ENCODE results near the gene ZNF566. TPM values are rescaled to one million over a fixed set of nuclear protein-coding genes. Genes with fewer than 3 reads are reported as not detected.

The ZNF566 gene
- total and polyA plus RNA-seq, 4 donors, result 2.3 to 21.9 (median 8.4) TPM

- H3K9me3 ChIP-seq (ENCODE audit: control insufficient read depth in 4 of 4, insufficient read depth in 3 of 4, low read length in 3 of 4), result peaks cover 0 to 16% (median 12%) of the 10 kb centered on the region in 4 donors
- H3K9ac ChIP-seq (ENCODE audit: insufficient read depth in 1 of 2, low read length in 2 of 2), result peak overlapping the region; percentile 85 to 92
- 0% methylated on average over 13 of the region's 13 CpGs for WGBS, 2 donors
- DNase-seq (no peak), ATAC-seq (ENCODE audit: insufficient read depth, low FRiP score) (no peak)
- peak overlapping the region; percentile 93 to 95 for H3K27ac ChIP-seq (ENCODE audit: low read depth in 1 of 2, low read length in 1 of 2)
- peak overlapping the region; percentile 71 for H3K4me3 ChIP-seq
- peaks cover 0 to 15% (median 4%) of the 10 kb centered on the region in 5 donors for H3K4me1 ChIP-seq (ENCODE audit: control insufficient read depth in 5 of 5, insufficient read depth in 5 of 5, low read length in 5 of 5)
- peaks cover 5 to 32% (median 18%) of the 10 kb centered on the region in 4 donors for H3K36me3 ChIP-seq (ENCODE audit: control insufficient read depth in 4 of 4, insufficient read depth in 4 of 4, low read length in 4 of 4)
- TF ChIP-seq CTCF (IDR thresholded peaks at IDR 0.05; ENCODE audit: control extremely low read depth, extremely low read depth), result no peak
- no peaks in the 10 kb centered on the region for H3K27me3 ChIP-seq (ENCODE audit: control insufficient read depth in 3 of 3, insufficient read depth in 3 of 3, low read length in 2 of 3)
Measured at GRCh38 chr19:36527873-36528193, 38.5 kb upstream of the ZNF566 start.

- peaks cover 0 to 19% (median 13%) of the 10 kb centered on the region in 4 donors for H3K9me3 ChIP-seq (ENCODE audit: control insufficient read depth in 4 of 4, insufficient read depth in 3 of 4, low read length in 3 of 4)
Measured at GRCh38 chr19:36527341-36527740, 38.0 kb upstream of the ZNF566 start.

GRCh38 chr19:36526581-36526980 is 37.2 kb upstream of the ZNF566 start:
- no peak for TF ChIP-seq CTCF (IDR thresholded peaks at IDR 0.05; ENCODE audit: control extremely low read depth, extremely low read depth)
- Histone ChIP-seq H3K9me3 (ENCODE audit: control insufficient read depth in 4 of 4, insufficient read depth in 3 of 4, low read length in 3 of 4) (peaks cover 0 to 19% (median 15%) of the 10 kb centered on the region in 4 donors), H3K36me3 (ENCODE audit: control insufficient read depth in 4 of 4, insufficient read depth in 4 of 4, low read length in 4 of 4) (peaks cover 7 to 36% (median 25%) of the 10 kb centered on the region in 4 donors), H3K9ac (ENCODE audit: insufficient read depth in 1 of 2, low read length in 2 of 2) (peak overlapping the region in 1 of 2 donors; percentile 17), H3K27me3 (ENCODE audit: control insufficient read depth in 3 of 3, insufficient read depth in 3 of 3, low read length in 2 of 3) (no peaks in the 10 kb centered on the region), H3K27ac (ENCODE audit: low read depth in 1 of 2, low read length in 1 of 2) (no peak overlapping the region), H3K4me1 (ENCODE audit: control insufficient read depth in 5 of 5, insufficient read depth in 5 of 5, low read length in 5 of 5) (peaks cover 0 to 15% (median 4%) of the 10 kb centered on the region in 5 donors), H3K4me3 (no peak overlapping the region)
- WGBS, 2 donors, result 89 to 91% methylated on average over 5 of the region's 5 CpGs
- ATAC-seq (ENCODE audit: insufficient read depth, low FRiP score) (no peak), DNase-seq (no peak)

More at GRCh38 chr19:36527341-36527740, 38.0 kb upstream of the ZNF566 start:
- no peak for TF ChIP-seq CTCF (IDR thresholded peaks at IDR 0.05; ENCODE audit: control extremely low read depth, extremely low read depth)
- H3K4me3 ChIP-seq, result no peak overlapping the region
- 20 to 29% methylated on average over 5 of the region's 5 CpGs for WGBS, 2 donors
- peak overlapping the region; percentile 85 to 92 for H3K9ac ChIP-seq (ENCODE audit: insufficient read depth in 1 of 2, low read length in 2 of 2)
- peak in 2 of 3 donors; percentile 29 to 49 for DNase-seq
- peaks cover 5 to 33% (median 20%) of the 10 kb centered on the region in 4 donors for H3K36me3 ChIP-seq (ENCODE audit: control insufficient read depth in 4 of 4, insufficient read depth in 4 of 4, low read length in 4 of 4)
- H3K27me3 ChIP-seq (ENCODE audit: control insufficient read depth in 3 of 3, insufficient read depth in 3 of 3, low read length in 2 of 3), result no peaks in the 10 kb centered on the region
- H3K4me1 ChIP-seq (ENCODE audit: control insufficient read depth in 5 of 5, insufficient read depth in 5 of 5, low read length in 5 of 5), result peaks cover 0 to 15% (median 4%) of the 10 kb centered on the region in 5 donors
- peak overlapping the region in 1 of 2 donors; percentile 93 for H3K27ac ChIP-seq (ENCODE audit: low read depth in 1 of 2, low read length in 1 of 2)
- ATAC-seq (ENCODE audit: insufficient read depth, low FRiP score), result no peak

- no peaks in the 10 kb centered on the region for H3K27me3 ChIP-seq (ENCODE audit: control insufficient read depth in 3 of 3, insufficient read depth in 3 of 3, low read length in 2 of 3)
- peaks cover 0 to 15% (median 4%) of the 10 kb centered on the region in 5 donors for H3K4me1 ChIP-seq (ENCODE audit: control insufficient read depth in 5 of 5, insufficient read depth in 5 of 5, low read length in 5 of 5)
- no peak overlapping the region for H3K4me3 ChIP-seq
- peaks cover 0 to 23% (median 19%) of the 10 kb centered on the region in 4 donors for H3K9me3 ChIP-seq (ENCODE audit: control insufficient read depth in 4 of 4, insufficient read depth in 3 of 4, low read length in 3 of 4)
- whole genome bisulfite sequencing, 2 donors, result 96 to 97% methylated on average over 4 of the region's 4 CpGs
- no peak for DNase-seq
- H3K36me3 ChIP-seq (ENCODE audit: control insufficient read depth in 4 of 4, insufficient read depth in 4 of 4, low read length in 4 of 4), result peaks cover 10 to 46% (median 26%) of the 10 kb centered on the region in 4 donors
- no peak overlapping the region for H3K9ac ChIP-seq (ENCODE audit: insufficient read depth in 1 of 2, low read length in 2 of 2)
- no peak for TF ChIP-seq CTCF (IDR thresholded peaks at IDR 0.05; ENCODE audit: control extremely low read depth, extremely low read depth)
- no peak for ATAC-seq (ENCODE audit: insufficient read depth, low FRiP score)
- H3K27ac ChIP-seq (ENCODE audit: low read depth in 1 of 2, low read length in 1 of 2), result no peak overlapping the region
Measured at GRCh38 chr19:36524617-36525016, 35.3 kb upstream of the ZNF566 start.
